ENCODE results near the gene DYNC2I2. TPM values are rescaled to one million over a fixed set of nuclear protein-coding genes. Genes with fewer than 3 reads are reported as not detected.

Gene DYNC2I2
- 58.6 and 62.2 TPM in 2 replicates for total RNA-seq (2021)
- long read RNA-seq, transcript WDR34-201 (9 exons, 1,755 nt), result major isoform, 535 of 700 reads
- long read RNA-seq, partial matches to known transcripts, result 9 of 700 reads
- long read RNA-seq, other reads (novel, unspliced or antisense), result 156 of 700 reads

DNA sequence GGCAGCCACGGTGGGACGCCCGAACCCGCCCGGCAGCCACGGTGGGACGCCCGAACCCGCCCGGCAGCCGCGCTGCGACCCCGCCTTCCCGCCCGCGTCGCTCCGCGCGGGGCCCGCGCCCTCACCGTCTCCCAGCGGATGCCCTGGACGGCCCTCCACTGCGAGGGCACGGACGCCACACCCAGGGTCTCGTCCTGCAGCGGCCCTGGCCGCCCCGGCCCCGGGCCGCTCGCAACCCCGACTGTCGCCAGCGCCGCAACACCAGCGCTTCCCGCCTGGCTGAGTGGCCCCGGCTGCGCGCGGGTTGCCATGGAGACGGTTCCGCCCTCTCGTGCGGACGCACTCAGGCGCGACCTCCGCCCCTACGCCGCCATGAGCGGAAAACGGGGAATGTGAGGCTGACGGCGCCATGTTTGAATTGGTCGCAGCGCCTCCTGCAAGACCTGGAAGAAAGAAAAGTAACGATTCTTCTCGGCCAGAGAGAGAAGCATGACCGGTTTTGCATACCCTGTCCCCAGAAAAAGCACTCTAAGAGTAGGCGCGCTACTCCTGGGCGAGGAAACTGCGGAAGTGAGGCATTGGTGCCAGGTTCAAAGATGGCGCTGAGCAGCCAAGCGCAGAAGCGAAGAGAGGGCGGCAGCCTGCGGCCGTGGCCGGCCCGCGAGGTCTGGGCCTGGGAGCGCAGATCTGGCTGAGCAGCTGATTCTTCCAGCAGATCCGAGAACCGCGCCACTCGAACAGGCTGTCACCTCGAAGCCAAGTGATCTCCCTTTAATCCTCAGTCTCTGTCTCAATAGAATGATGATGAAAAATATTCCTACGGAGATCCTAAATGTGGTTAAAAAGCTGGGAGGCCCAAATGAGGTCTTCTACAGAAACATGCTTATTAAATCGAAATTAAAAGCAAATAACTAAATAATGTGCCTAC is at the start of gene DYNC2I2:
DYNC2I2 (minus strand) TSS at position 432 of the 928 bp plus-strand sequence; CDS start at position 311, 121 bp downstream.
- Histone ChIP-seq H3K9ac (ENCODE audit: extremely low read depth, insufficient read length, low read length) (peak within 1 kb of the TSS; percentile 98), H2AFZ (ENCODE audit: low read length) (peak within 1 kb of the TSS; percentile 89), H2BK15ac (ENCODE audit: low read depth, low read length) (no peak within 1 kb of the TSS), H3T11ph (ENCODE audit: low read length) (peak within 1 kb of the TSS; percentile 98), H3K23ac (ENCODE audit: insufficient read length, low read depth, low read length) (no peak within 1 kb of the TSS), H3K56ac (ENCODE audit: insufficient read length, low read depth, low read length) (peak within 1 kb of the TSS; percentile 97), H3K18ac (ENCODE audit: insufficient read length, low read depth, low read length) (peak within 1 kb of the TSS; percentile 100), H3K79me1 (ENCODE audit: insufficient read depth, low read depth, low read length, poor library complexity, severe bottlenecking) (no peaks in the 10 kb centered on the region), H2BK120ac (ENCODE audit: low read depth, low read length, poor library complexity, severe bottlenecking) (peak within 1 kb of the TSS; percentile 98), H2AK5ac (ENCODE audit: insufficient read length, low read length) (no peak within 1 kb of the TSS), H3K79me2 (ENCODE audit: insufficient read depth, low read length) (no peaks in the 10 kb centered on the region), H4K5ac (ENCODE audit: insufficient read length, low read depth, low read length) (peak within 1 kb of the TSS; percentile 91), H3K4me1 (ENCODE audit: insufficient read depth, low read length) (no peaks in the 10 kb centered on the region), H2BK20ac (ENCODE audit: low read depth, low read length, poor library complexity, severe bottlenecking) (no peak within 1 kb of the TSS), H3K27ac (ENCODE audit: insufficient read length, low read depth, low read length) (peak within 1 kb of the TSS; percentile 88), H3K27me3 (ENCODE audit: insufficient read depth, low read length) (no peaks in the 10 kb centered on the region), H3K4me2 (ENCODE audit: insufficient read depth, insufficient read length, low read length) (peak within 1 kb of the TSS; percentile 44), H3K9me3 (ENCODE audit: control insufficient read depth, low read depth, low read length) (no peaks in the 10 kb centered on the region), H3K4ac (ENCODE audit: low read depth, low read length) (no peak within 1 kb of the TSS), H4K20me1 (ENCODE audit: control insufficient read depth, insufficient read depth, insufficient read length) (no peaks in the 10 kb centered on the region), H4K91ac (ENCODE audit: insufficient read length, low read depth, low read length) (no peak within 1 kb of the TSS), H3K14ac (ENCODE audit: insufficient read depth, low read length) (peak within 1 kb of the TSS; percentile 100), H2BK5ac (ENCODE audit: insufficient read length, low read length) (peak within 1 kb of the TSS; percentile 93), H4K8ac (replicated peaks; ENCODE audit: insufficient read length, low read depth, low read length) (peak within 1 kb of the TSS; percentile 89), H2BK12ac (ENCODE audit: insufficient read length, low read depth, low read length) (no peak within 1 kb of the TSS), H3K23me2 (ENCODE audit: insufficient read length, low read depth, low read length, poor library complexity, severe bottlenecking) (no peaks in the 10 kb centered on the region)
- TF ChIP-seq, protein P1, sequence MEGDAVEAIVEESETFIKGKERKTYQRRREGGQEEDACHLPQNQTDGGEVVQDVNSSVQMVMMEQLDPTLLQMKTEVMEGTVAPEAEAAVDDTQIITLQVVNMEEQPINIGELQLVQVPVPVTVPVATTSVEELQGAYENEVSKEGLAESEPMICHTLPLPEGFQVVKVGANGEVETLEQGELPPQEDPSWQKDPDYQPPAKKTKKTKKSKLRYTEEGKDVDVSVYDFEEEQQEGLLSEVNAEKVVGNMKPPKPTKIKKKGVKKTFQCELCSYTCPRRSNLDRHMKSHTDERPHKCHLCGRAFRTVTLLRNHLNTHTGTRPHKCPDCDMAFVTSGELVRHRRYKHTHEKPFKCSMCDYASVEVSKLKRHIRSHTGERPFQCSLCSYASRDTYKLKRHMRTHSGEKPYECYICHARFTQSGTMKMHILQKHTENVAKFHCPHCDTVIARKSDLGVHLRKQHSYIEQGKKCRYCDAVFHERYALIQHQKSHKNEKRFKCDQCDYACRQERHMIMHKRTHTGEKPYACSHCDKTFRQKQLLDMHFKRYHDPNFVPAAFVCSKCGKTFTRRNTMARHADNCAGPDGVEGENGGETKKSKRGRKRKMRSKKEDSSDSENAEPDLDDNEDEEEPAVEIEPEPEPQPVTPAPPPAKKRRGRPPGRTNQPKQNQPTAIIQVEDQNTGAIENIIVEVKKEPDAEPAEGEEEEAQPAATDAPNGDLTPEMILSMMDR (conservative IDR thresholded peaks at IDR 0.05), result no peak
- H3K4me1 Mint-ChIP-seq, result peaks cover 3 to 10% of the 10 kb centered on the region in 2 experiments; a peak in 2 of 4 replicates
- H3K36me3 Mint-ChIP-seq (ENCODE audit: insufficient read depth in 1 of 3, low read depth in 3 of 3), result peaks cover 7 to 13% (median 12%) of the 10 kb centered on the region in 3 experiments; a peak in 6 of 7 replicates
- no peaks in the 10 kb centered on the region for H3K27me3 Mint-ChIP-seq (ENCODE audit: low read depth)
- H3K9me3 Mint-ChIP-seq, result no peaks in the 10 kb centered on the region
- H3K4me3 Mint-ChIP-seq, result peak within 1 kb of the TSS; percentile 79 to 90
- WGBS (ENCODE audit: extremely low coverage, insufficient read length, low lambda C conversion rate), result no CpG with 5 or more reads among the region's 86 CpGs
- H3K27ac Mint-ChIP-seq, result peak within 1 kb of the TSS; percentile 100
- DNase-seq, result peak; percentile 95
